ENCODE measurements around the gene CARD10.

DNA sequence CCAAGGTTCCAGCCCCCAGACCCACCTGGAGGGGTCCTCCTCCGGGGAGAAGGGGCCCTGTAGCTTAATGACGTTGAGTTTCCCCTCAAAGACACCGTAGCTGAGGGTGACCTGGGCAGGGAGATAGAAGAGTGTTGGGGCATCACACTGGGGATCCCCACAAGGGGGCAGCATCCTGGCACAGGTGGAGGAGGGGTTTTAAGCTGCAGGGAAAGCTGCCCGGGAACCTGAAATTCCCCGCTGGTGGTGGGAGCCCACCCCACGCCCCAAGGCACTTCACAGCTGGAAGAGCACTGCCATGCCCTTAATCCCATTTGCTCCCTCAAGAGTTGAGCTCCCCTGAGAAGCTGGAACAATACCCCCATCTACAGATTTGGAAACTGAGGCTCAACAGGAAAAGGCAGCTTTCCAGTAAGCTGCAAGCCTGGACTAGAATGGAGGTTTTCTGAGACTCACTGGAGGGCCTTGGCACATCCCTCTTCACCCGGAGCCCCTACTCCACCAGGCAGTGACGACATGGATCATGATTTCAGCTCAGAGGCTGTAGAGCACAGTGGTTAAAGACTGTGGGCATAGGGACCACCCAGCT, 46.7 kb downstream of the CARD10 start:
- peak; percentile 53 for TF ChIP-seq CTCF (IDR thresholded peaks at IDR 0.05; ENCODE audit: low read depth, low read length, missing input control)
- no peak for TF ChIP-seq GABPA (IDR thresholded peaks at IDR 0.05 in 1 of 2, conservative IDR thresholded peaks at IDR 0.05 in 1 of 2)
- TF ChIP-seq, protein P1, sequence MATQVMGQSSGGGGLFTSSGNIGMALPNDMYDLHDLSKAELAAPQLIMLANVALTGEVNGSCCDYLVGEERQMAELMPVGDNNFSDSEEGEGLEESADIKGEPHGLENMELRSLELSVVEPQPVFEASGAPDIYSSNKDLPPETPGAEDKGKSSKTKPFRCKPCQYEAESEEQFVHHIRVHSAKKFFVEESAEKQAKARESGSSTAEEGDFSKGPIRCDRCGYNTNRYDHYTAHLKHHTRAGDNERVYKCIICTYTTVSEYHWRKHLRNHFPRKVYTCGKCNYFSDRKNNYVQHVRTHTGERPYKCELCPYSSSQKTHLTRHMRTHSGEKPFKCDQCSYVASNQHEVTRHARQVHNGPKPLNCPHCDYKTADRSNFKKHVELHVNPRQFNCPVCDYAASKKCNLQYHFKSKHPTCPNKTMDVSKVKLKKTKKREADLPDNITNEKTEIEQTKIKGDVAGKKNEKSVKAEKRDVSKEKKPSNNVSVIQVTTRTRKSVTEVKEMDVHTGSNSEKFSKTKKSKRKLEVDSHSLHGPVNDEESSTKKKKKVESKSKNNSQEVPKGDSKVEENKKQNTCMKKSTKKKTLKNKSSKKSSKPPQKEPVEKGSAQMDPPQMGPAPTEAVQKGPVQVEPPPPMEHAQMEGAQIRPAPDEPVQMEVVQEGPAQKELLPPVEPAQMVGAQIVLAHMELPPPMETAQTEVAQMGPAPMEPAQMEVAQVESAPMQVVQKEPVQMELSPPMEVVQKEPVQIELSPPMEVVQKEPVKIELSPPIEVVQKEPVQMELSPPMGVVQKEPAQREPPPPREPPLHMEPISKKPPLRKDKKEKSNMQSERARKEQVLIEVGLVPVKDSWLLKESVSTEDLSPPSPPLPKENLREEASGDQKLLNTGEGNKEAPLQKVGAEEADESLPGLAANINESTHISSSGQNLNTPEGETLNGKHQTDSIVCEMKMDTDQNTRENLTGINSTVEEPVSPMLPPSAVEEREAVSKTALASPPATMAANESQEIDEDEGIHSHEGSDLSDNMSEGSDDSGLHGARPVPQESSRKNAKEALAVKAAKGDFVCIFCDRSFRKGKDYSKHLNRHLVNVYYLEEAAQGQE (IDR thresholded peaks at IDR 0.05) = no peak
- no peak for TF ChIP-seq FOXA1 (IDR thresholded peaks at IDR 0.05)
- TF ChIP-seq, protein P2, sequence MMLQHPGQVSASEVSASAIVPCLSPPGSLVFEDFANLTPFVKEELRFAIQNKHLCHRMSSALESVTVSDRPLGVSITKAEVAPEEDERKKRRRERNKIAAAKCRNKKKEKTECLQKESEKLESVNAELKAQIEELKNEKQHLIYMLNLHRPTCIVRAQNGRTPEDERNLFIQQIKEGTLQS (IDR thresholded peaks at IDR 0.05) = no peak
- no peak for TF ChIP-seq EGR1 (IDR thresholded peaks at IDR 0.05; ENCODE audit: low read depth in 2 of 2)
- no peak for TF ChIP-seq MAX (IDR thresholded peaks at IDR 0.05)
- TF ChIP-seq TAF1 (conservative IDR thresholded peaks at IDR 0.05) = no peak

All from liver (tissue), 3 donors.